GM12878 (cell line): ENCODE measurements around the gene GALT. TPM values are rescaled to one million over a fixed set of nuclear protein-coding genes. Genes with fewer than 3 reads are reported as not detected.
A peak's percentile ranks its signal among the peaks of the same experiment; 100 is the strongest.

ENCODE experiments used
- ASH2L ChIP-seq: fragments of 300-600, 200-600 bp; sonication (generic); IDR thresholded peaks from 2 replicates; pipeline ENCODE4 v1.6.1; 2017; ENCODE audit warnings: low read depth, mild to moderate bottlenecking, borderline replicate concordance
- BACH1 ChIP-seq: fragments of 450-650 bp; IDR thresholded peaks from 2 replicates; pipeline ENCODE4 v1.6.1; 2017; ENCODE audit warnings: mild to moderate bottlenecking, borderline replicate concordance
- ETV6 ChIP-seq, 2 experiments: fragments of 450-650 bp in 1 of 2; IDR thresholded peaks in 1 of 2; conservative IDR thresholded peaks in 1 of 2; 2 replicates each; pipeline ENCODE4 v1.6.1; 2014; ENCODE audit warnings: antibody characterized with exemption in 1 of 2, borderline replicate concordance in 1 of 2, low read depth in 1 of 2, mild to moderate bottlenecking in 1 of 2, moderate library complexity in 1 of 2
- EZH2 ChIP-seq: IDR thresholded peaks from 2 replicates; pipeline ENCODE4 v1.6.1; 2012; ENCODE audit warnings: low read depth, mild to moderate bottlenecking, control low read depth, inconsistent platforms, low read length, borderline replicate concordance; ENCODE audit not compliant: control insufficient read depth
- HDGF ChIP-seq: fragments of 450-650 bp; IDR thresholded peaks from 2 replicates; pipeline ENCODE4 v1.6.1; 2016; ENCODE audit warnings: antibody characterized with exemption
- MTA3 ChIP-seq: IDR thresholded peaks from 2 replicates; pipeline ENCODE4 v1.6.1; 2012; ENCODE audit warnings: low read length, inconsistent platforms, borderline replicate concordance
- NBN ChIP-seq: fragments of 450-650 bp; IDR thresholded peaks from 2 replicates; pipeline ENCODE4 v1.6.1; 2016
- NFYB ChIP-seq: IDR thresholded peaks from 2 replicates; pipeline ENCODE4 v1.6.1; 2011; ENCODE audit warnings: low read depth, mild to moderate bottlenecking, low read length, improper control_type of control experiment, moderate library complexity; ENCODE audit not compliant: insufficient read depth
- NR2C2 ChIP-seq: IDR thresholded peaks from 2 replicates; pipeline ENCODE4 v1.6.1; 2011; ENCODE audit warnings: borderline replicate concordance, low read depth; ENCODE audit not compliant: control insufficient read depth, insufficient read length
- POLR2A ChIP-seq: IDR thresholded peaks from 2 replicates; pipeline ENCODE4 v1.6.1; 2011; ENCODE audit warnings: low read depth, mild to moderate bottlenecking, low read length
- RB1 ChIP-seq: fragments of 450-650 bp; formaldehyde crosslinking; IDR thresholded peaks from 2 replicates; pipeline ENCODE4 v1.6.1; 2017; ENCODE audit warnings: mild to moderate bottlenecking, borderline replicate concordance
- RBBP5 ChIP-seq: fragments of 200-600 bp; sonication (generic); conservative IDR thresholded peaks from 2 replicates; pipeline ENCODE4 v1.6.1; 2016
- RELA ChIP-seq: fragments of 450-650 bp; IDR thresholded peaks from 2 replicates; pipeline ENCODE4 v1.8.0; 2014; ENCODE audit warnings: borderline replicate concordance; ENCODE audit not compliant: partially characterized antibody
- RUNX3 ChIP-seq: IDR thresholded peaks from 2 replicates; pipeline ENCODE4 v1.6.1; 2012; ENCODE audit warnings: low read length, inconsistent platforms
- SMAD1 ChIP-seq: fragments of 450-650 bp; IDR thresholded peaks from 2 replicates; pipeline ENCODE4 v1.6.1; 2018; ENCODE audit warnings: mild to moderate bottlenecking, low read depth; ENCODE audit not compliant: partially characterized antibody
- SMARCA5 ChIP-seq: fragments of 450-650 bp; IDR thresholded peaks from 2 replicates; pipeline ENCODE4 v1.6.1; 2017; ENCODE audit warnings: mild to moderate bottlenecking
- SREBF2 ChIP-seq: IDR thresholded peaks from 2 replicates; pipeline ENCODE4 v1.6.1; 2012; ENCODE audit warnings: mild to moderate bottlenecking, low read length
- ZNF622 ChIP-seq: fragments of 450-650 bp; IDR thresholded peaks from 2 replicates; pipeline ENCODE4 v1.6.1; 2017; ENCODE audit warnings: mild to moderate bottlenecking, inconsistent platforms
- polyA plus RNA-seq, 11 experiments: library from polyadenylated mRNA; depleted of rRNA in 4 of 11; unstranded in 6 of 11; stranded (reverse) in 5 of 11; fragments of >200 nt; fragmentation: Nextera tagmentation in 4 of 11; fragmentation: Illumina TruSeq in 1 of 11; extraction: Ambion mirVana in 4 of 11; extraction: Trizol in 1 of 11; gene quantifications; 1 replicate in 1 of 11; 2 replicates in 10 of 11; pipeline versions ENCODE4 v1.2.1 to v1.2.3, GENCODE V29; 2011 to 2016; ENCODE audit warnings: inconsistent platforms in 2 of 11, missing spikeins in 2 of 11, low read depth in 1 of 11
- total RNA-seq, 4 experiments: library from RNA; depleted of rRNA in 3 of 4; stranded (reverse); fragments of >200 nt in 3 of 4; fragmentation: Illumina TruSeq in 1 of 4; extraction: Trizol in 1 of 4; gene quantifications; 2 replicates each; pipeline versions ENCODE4 v1.2.1 to v1.2.3, GENCODE V29; 2013 to 2021
- TF ChIP-seq, protein P1 (sequence below): fragments of 450-650 bp; formaldehyde crosslinking; IDR thresholded peaks from 2 replicates; pipeline ENCODE4 v1.5.0; 2022; ENCODE audit warnings: mild to moderate bottlenecking, missing genetic modification characterization
- TF ChIP-seq, protein P2 (sequence below): fragments of 150-350 bp; IDR thresholded peaks from 2 replicates; pipeline ENCODE4 v1.6.1; 2014; ENCODE audit warnings: mild to moderate bottlenecking, low read depth, low read length
- TF ChIP-seq, protein P3 (sequence below): fragments of 450-650 bp; IDR thresholded peaks from 2 replicates; pipeline ENCODE4 v1.6.1; 2016; ENCODE audit warnings: mild to moderate bottlenecking, moderate library complexity, borderline replicate concordance

The GALT gene
- total and polyA plus RNA-seq, 10 of the 15 experiments (the other 5 are each of a cell fraction or from before 2014, with no cell fraction given), result 9.3 to 34.1 (median 26.9) TPM

DNA sequence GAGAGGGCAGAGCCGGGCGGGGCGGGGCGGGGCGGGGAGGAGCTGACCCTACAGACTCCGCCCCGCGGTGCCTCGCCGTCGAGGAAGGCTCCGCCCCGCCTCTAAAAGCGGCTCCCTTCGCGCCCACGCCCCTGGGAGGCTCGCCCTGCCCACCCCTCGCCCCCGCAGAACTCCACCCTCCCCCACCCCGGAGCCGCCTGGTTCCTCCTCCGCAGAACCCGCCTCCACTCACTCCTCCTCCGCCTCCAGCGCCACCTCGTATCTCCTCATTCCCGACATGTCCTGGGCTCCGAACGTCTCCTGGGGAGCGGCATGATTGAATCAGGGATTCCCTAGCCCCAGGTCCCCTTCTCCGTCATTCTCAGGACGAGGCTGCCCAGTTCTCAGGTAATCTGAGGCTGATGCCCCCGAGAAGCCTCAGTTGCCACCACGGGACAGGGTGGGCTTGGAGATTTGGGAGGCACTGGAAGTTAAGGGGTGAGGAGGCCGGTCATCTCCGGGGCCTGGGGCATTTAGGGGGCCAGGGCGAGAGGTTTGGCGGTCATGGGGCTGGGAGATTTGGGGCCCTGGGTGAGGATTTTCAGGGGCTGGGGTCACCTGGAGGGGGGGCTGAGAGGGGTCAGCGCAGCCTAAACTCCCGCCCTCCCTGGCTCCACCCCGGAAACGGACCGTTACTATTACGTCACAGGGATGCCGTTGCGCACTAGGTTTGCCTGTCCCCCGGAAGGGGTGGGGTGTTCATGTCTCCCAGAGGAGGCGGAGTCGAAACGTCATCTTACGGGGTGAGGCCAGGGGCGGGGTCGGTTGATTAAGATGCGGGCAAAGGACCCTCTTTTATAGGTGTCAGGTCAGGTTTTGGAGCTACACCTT lies 19.1 kb downstream of the GALT start (continued):
- TF ChIP-seq EZH2 (no peak), NBN (0 out of 2 replicates have a peak, but pooled peaks have one; percentile 66), ZNF622 (no peak), HDGF (no peak), SREBF2 (no peak), BACH1 (no peak), RBBP5 (no peak), RELA (no peak), RUNX3 (no peak), NFYB (no peak), SMARCA5 (peak; percentile 54; the same call in 1 of the 2 replicates), ETV6 (conservative IDR thresholded peaks at IDR 0.05 in 1 of 2, IDR thresholded peaks at IDR 0.05 in 1 of 2; ENCODE audit: borderline replicate concordance in 1 of 2, low read depth in 1 of 2) (no peak), NR2C2 (no peak), RB1 (no peak), MTA3 (no peak), ASH2L (no peak), POLR2A (peak; percentile 54; the same call in 1 of the 2 replicates), SMAD1 (no peak)
- TF ChIP-seq, protein P1, sequence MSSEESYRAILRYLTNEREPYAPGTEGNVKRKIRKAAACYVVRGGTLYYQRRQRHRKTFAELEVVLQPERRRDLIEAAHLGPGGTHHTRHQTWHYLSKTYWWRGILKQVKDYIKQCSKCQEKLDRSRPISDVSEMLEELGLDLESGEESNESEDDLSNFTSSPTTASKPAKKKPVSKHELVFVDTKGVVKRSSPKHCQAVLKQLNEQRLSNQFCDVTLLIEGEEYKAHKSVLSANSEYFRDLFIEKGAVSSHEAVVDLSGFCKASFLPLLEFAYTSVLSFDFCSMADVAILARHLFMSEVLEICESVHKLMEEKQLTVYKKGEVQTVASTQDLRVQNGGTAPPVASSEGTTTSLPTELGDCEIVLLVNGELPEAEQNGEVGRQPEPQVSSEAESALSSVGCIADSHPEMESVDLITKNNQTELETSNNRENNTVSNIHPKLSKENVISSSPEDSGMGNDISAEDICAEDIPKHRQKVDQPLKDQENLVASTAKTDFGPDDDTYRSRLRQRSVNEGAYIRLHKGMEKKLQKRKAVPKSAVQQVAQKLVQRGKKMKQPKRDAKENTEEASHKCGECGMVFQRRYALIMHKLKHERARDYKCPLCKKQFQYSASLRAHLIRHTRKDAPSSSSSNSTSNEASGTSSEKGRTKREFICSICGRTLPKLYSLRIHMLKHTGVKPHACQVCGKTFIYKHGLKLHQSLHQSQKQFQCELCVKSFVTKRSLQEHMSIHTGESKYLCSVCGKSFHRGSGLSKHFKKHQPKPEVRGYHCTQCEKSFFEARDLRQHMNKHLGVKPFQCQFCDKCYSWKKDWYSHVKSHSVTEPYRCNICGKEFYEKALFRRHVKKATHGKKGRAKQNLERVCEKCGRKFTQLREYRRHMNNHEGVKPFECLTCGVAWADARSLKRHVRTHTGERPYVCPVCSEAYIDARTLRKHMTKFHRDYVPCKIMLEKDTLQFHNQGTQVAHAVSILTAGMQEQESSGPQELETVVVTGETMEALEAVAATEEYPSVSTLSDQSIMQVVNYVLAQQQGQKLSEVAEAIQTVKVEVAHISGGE, result no peak
- TF ChIP-seq, protein P2, sequence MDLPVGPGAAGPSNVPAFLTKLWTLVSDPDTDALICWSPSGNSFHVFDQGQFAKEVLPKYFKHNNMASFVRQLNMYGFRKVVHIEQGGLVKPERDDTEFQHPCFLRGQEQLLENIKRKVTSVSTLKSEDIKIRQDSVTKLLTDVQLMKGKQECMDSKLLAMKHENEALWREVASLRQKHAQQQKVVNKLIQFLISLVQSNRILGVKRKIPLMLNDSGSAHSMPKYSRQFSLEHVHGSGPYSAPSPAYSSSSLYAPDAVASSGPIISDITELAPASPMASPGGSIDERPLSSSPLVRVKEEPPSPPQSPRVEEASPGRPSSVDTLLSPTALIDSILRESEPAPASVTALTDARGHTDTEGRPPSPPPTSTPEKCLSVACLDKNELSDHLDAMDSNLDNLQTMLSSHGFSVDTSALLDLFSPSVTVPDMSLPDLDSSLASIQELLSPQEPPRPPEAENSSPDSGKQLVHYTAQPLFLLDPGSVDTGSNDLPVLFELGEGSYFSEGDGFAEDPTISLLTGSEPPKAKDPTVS, result no peak
- TF ChIP-seq, protein P3, sequence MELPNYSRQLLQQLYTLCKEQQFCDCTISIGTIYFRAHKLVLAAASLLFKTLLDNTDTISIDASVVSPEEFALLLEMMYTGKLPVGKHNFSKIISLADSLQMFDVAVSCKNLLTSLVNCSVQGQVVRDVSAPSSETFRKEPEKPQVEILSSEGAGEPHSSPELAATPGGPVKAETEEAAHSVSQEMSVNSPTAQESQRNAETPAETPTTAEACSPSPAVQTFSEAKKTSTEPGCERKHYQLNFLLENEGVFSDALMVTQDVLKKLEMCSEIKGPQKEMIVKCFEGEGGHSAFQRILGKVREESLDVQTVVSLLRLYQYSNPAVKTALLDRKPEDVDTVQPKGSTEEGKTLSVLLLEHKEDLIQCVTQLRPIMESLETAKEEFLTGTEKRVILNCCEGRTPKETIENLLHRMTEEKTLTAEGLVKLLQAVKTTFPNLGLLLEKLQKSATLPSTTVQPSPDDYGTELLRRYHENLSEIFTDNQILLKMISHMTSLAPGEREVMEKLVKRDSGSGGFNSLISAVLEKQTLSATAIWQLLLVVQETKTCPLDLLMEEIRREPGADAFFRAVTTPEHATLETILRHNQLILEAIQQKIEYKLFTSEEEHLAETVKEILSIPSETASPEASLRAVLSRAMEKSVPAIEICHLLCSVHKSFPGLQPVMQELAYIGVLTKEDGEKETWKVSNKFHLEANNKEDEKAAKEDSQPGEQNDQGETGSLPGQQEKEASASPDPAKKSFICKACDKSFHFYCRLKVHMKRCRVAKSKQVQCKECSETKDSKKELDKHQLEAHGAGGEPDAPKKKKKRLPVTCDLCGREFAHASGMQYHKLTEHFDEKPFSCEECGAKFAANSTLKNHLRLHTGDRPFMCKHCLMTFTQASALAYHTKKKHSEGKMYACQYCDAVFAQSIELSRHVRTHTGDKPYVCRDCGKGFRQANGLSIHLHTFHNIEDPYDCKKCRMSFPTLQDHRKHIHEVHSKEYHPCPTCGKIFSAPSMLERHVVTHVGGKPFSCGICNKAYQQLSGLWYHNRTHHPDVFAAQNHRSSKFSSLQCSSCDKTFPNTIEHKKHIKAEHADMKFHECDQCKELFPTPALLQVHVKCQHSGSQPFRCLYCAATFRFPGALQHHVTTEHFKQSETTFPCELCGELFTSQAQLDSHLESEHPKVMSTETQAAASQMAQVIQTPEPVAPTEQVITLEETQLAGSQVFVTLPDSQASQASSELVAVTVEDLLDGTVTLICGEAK, result peak; percentile 76
